Keratinocyte (primary cell): ENCODE results near the gene ITPK1. TPM values are rescaled to one million over a fixed set of nuclear protein-coding genes. Genes with fewer than 3 reads are reported as not detected.

Experiments used
- DNase-seq: peaks from one replicate; pipeline ENCODE4 v3.0.0-alpha.2; 2011; ENCODE audit warnings: low read depth, missing footprints, low spot score
- FAIRE-seq: peaks from 2 replicates; lab custom pipeline; 2011; peaks lifted over from hg19 to GRCh38; lab: Jason Lieb, UNC
- H2AFZ ChIP-seq: 2 replicates; pipeline ENCODE4 v1.6.0; 2012; ENCODE audit warnings: low read length, control low read depth, inconsistent platforms; ENCODE audit not compliant: control insufficient read depth
- H3K27ac ChIP-seq: 2 replicates; pipeline ENCODE4 v1.5.1; 2011; ENCODE audit warnings: low read length; ENCODE audit not compliant: control insufficient read depth, insufficient read depth
- H3K27me3 ChIP-seq: 3 replicates; pipeline ENCODE4 v1.6.0; 2011; ENCODE audit warnings: low read length; ENCODE audit not compliant: control insufficient read depth, insufficient read depth; ENCODE audit errors: extremely low read depth
- H3K36me3 ChIP-seq, 2 experiments: 2 replicates in 1 of 2; 3 replicates in 1 of 2; pipeline ENCODE4 v1.5.1; 2011; ENCODE audit warnings: low read length in 2 of 2, mild to moderate bottlenecking in 1 of 2; ENCODE audit not compliant: control insufficient read depth in 2 of 2, insufficient read depth in 2 of 2; ENCODE audit errors: extremely low read depth in 1 of 2
- H3K4me1 ChIP-seq: 3 replicates; pipeline ENCODE4 v1.5.1; 2011; ENCODE audit warnings: low read length; ENCODE audit not compliant: control insufficient read depth, insufficient read depth; ENCODE audit errors: extremely low read depth
- H3K4me2 ChIP-seq: 3 replicates; pipeline ENCODE4 v1.6.0; 2011; ENCODE audit warnings: low read depth, low read length; ENCODE audit not compliant: control insufficient read depth, insufficient read depth; ENCODE audit errors: extremely low read depth
- H3K4me3 ChIP-seq, 3 experiments: fragments of 200-600 bp in 1 of 3; sonication (generic) in 1 of 3; 2 replicates in 2 of 3; 3 replicates in 1 of 3; pipeline ENCODE4 v1.5.1; 2011 to 2016; ENCODE audit warnings: low read length in 3 of 3, mild to moderate bottlenecking in 3 of 3, control low read depth in 2 of 3, inconsistent platforms in 1 of 3, low read depth in 1 of 3, mixed read lengths in 1 of 3, mixed run types in 1 of 3, moderate library complexity in 1 of 3; ENCODE audit not compliant: control insufficient read depth in 2 of 3, insufficient read depth in 2 of 3; ENCODE audit errors: extremely low read depth in 1 of 3
- H3K79me2 ChIP-seq: 2 replicates; pipeline ENCODE4 v1.6.0; 2012; ENCODE audit warnings: low read length; ENCODE audit not compliant: control insufficient read depth, insufficient read depth
- H3K9ac ChIP-seq: 3 replicates; pipeline ENCODE4 v1.6.0; 2011; ENCODE audit warnings: low read length; ENCODE audit not compliant: control insufficient read depth, insufficient read depth; ENCODE audit errors: extremely low read depth
- H3K9me1 ChIP-seq: 3 replicates; pipeline ENCODE4 v1.6.0; 2011; ENCODE audit warnings: low read length; ENCODE audit not compliant: control insufficient read depth, insufficient read depth; ENCODE audit errors: extremely low read depth
- H3K9me3 ChIP-seq: 2 replicates; pipeline ENCODE4 v1.5.1; 2012; ENCODE audit warnings: low read depth, low read length; ENCODE audit not compliant: control insufficient read depth
- H4K20me1 ChIP-seq: 3 replicates; pipeline ENCODE4 v1.6.0; 2011; ENCODE audit warnings: low read length; ENCODE audit not compliant: control insufficient read depth, insufficient read depth; ENCODE audit errors: extremely low read depth
- EZH2 ChIP-seq: IDR thresholded peaks from one replicate; pipeline ENCODE4 v1.6.1; 2012; ENCODE audit warnings: inconsistent platforms, mild to moderate bottlenecking, low read length, moderate library complexity
- dilution Hi-C: fragments of 300-500 bp; cut with MboI; formaldehyde crosslinking; loops from one replicate; pipeline ENCODE4 v1.7.0; 2020; ENCODE audit warnings: low sequenced_read_pairs; ENCODE audit not compliant: extremely low pct_ligation_motif_present
- polyA plus RNA-seq, 5 experiments: library from polyadenylated mRNA; depleted of rRNA in 3 of 5; stranded (reverse) in 3 of 5; stranded (forward) in 1 of 5; unstranded in 1 of 5; fragments of >200 nt; gene quantifications; 1 replicate in 1 of 5; 2 replicates in 3 of 5; 3 replicates in 1 of 5; pipeline versions ENCODE4 v1.2.1 to v1.2.3, GENCODE V29; 2011 to 2012; ENCODE audit warnings: missing spikeins in 2 of 5, low read depth in 1 of 5, low replicate concordance in 1 of 5
- TF ChIP-seq, protein P1 (sequence below), 3 experiments: IDR thresholded peaks in 1 of 3; conservative IDR thresholded peaks in 1 of 3; optimal IDR thresholded peaks in 1 of 3; 2 replicates in 2 of 3; 3 replicates in 1 of 3; pipeline versions ENCODE3 to v1.5.1; 2011; ENCODE audit warnings: low read length in 3 of 3, mild to moderate bottlenecking in 3 of 3, moderate library complexity in 2 of 3, control low read depth in 1 of 3, inconsistent platforms in 1 of 3; ENCODE audit not compliant: insufficient read depth in 2 of 3; ENCODE audit errors: extremely low read depth in 1 of 3

The ITPK1 gene
- polyA plus RNA-seq, 1 donor (not counting 4 experiments of a cell fraction or from before 2014, with no cell fraction given) = 67.8 TPM

DNA sequence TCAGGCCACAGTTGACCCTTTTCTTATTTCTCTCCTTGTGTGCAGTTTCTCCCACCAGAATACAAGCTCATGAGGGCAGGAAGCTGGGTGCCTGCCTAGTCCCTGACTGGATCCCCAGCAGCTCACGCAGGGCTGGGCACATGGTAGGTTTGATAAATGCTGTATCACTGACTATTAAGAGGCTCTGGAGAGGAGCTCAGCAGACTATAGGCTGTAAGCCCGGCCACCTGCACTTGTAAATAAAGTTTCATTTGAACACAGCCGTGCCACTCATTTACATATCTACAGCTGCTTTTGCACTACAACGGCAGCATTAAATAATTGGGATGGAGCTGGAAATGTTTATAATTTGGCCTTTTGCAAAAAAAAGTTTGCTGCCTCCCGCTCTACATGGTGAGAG, 160.8 kb downstream of the ITPK1 start:
- Histone ChIP-seq H3K27me3 (no peaks in the 10 kb centered on the region), H3K36me3 (peaks cover 20 to 48% of the 10 kb centered on the region in 2 experiments), H4K20me1 (no peaks in the 10 kb centered on the region), H3K9me3 (no peaks in the 10 kb centered on the region), H3K27ac (no peak overlapping the region), H2AFZ (no peak overlapping the region), H3K79me2 (no peaks in the 10 kb centered on the region), H3K4me2 (no peak overlapping the region), H3K4me3 (no peak overlapping the region), H3K9me1 (no peaks in the 10 kb centered on the region), H3K9ac (no peak overlapping the region), H3K4me1 (peaks cover 4% of the 10 kb centered on the region)
- dilution Hi-C loops = no loop called here
- TF ChIP-seq, protein P1, sequence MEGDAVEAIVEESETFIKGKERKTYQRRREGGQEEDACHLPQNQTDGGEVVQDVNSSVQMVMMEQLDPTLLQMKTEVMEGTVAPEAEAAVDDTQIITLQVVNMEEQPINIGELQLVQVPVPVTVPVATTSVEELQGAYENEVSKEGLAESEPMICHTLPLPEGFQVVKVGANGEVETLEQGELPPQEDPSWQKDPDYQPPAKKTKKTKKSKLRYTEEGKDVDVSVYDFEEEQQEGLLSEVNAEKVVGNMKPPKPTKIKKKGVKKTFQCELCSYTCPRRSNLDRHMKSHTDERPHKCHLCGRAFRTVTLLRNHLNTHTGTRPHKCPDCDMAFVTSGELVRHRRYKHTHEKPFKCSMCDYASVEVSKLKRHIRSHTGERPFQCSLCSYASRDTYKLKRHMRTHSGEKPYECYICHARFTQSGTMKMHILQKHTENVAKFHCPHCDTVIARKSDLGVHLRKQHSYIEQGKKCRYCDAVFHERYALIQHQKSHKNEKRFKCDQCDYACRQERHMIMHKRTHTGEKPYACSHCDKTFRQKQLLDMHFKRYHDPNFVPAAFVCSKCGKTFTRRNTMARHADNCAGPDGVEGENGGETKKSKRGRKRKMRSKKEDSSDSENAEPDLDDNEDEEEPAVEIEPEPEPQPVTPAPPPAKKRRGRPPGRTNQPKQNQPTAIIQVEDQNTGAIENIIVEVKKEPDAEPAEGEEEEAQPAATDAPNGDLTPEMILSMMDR (optimal IDR thresholded peaks at IDR 0.05 in 1 of 3, IDR thresholded peaks at IDR 0.05 in 1 of 3, conservative IDR thresholded peaks at IDR 0.05 in 1 of 3; ENCODE audit: extremely low read depth in 1 of 3, insufficient read depth in 2 of 3, low read length in 3 of 3) = no peak
- no peak for TF ChIP-seq EZH2
- FAIRE-seq (no peak), DNase-seq (no peak)

- no peak overlapping the region for H3K4me3 ChIP-seq
- no peak overlapping the region for H3K4me2 ChIP-seq
- H3K9me3 ChIP-seq = no peaks in the 10 kb centered on the region
- DNase-seq (no peak), FAIRE-seq (no peak)
- H3K4me1 ChIP-seq = peaks cover 4% of the 10 kb centered on the region
- H2AFZ ChIP-seq = no peak overlapping the region
- TF ChIP-seq EZH2 = no peak
- TF ChIP-seq, protein P1 (optimal IDR thresholded peaks at IDR 0.05 in 1 of 3, IDR thresholded peaks at IDR 0.05 in 1 of 3, conservative IDR thresholded peaks at IDR 0.05 in 1 of 3; ENCODE audit: extremely low read depth in 1 of 3, insufficient read depth in 2 of 3, low read length in 3 of 3) = no peak
- no peaks in the 10 kb centered on the region for H4K20me1 ChIP-seq
- no peak overlapping the region for H3K27ac ChIP-seq
- dilution Hi-C loops = no loop called here
- H3K9ac ChIP-seq = no peak overlapping the region
- H3K79me2 ChIP-seq = no peaks in the 10 kb centered on the region
- H3K36me3 ChIP-seq = peaks cover 23 to 49% of the 10 kb centered on the region in 2 experiments
- no peaks in the 10 kb centered on the region for H3K27me3 ChIP-seq
- H3K9me1 ChIP-seq = no peaks in the 10 kb centered on the region
These were observed 162.2 kb downstream of the ITPK1 start for GRCh38 chr14:92953526-92953925.
